Keratinocyte (primary cell): ENCODE results near the gene ASPHD2. TPM values are rescaled to one million over a fixed set of nuclear protein-coding genes. Genes with fewer than 3 reads are reported as not detected.

Source experiments
- DNase-seq: peaks from one replicate; pipeline ENCODE4 v3.0.0-alpha.2; 2011; ENCODE audit warnings: low read depth, missing footprints, low spot score
- FAIRE-seq: peaks from 2 replicates; lab custom pipeline; 2011; peaks lifted over from hg19 to GRCh38; lab: Jason Lieb, UNC
- H2AFZ ChIP-seq: 2 replicates; pipeline ENCODE4 v1.6.0; 2012; ENCODE audit warnings: low read length, control low read depth, inconsistent platforms; ENCODE audit not compliant: control insufficient read depth
- H3K27ac ChIP-seq: 2 replicates; pipeline ENCODE4 v1.5.1; 2011; ENCODE audit warnings: low read length; ENCODE audit not compliant: control insufficient read depth, insufficient read depth
- H3K27me3 ChIP-seq: 3 replicates; pipeline ENCODE4 v1.6.0; 2011; ENCODE audit warnings: low read length; ENCODE audit not compliant: control insufficient read depth, insufficient read depth; ENCODE audit errors: extremely low read depth
- H3K36me3 ChIP-seq, 2 experiments: 2 replicates in 1 of 2; 3 replicates in 1 of 2; pipeline ENCODE4 v1.5.1; 2011; ENCODE audit warnings: low read length in 2 of 2, mild to moderate bottlenecking in 1 of 2; ENCODE audit not compliant: control insufficient read depth in 2 of 2, insufficient read depth in 2 of 2; ENCODE audit errors: extremely low read depth in 1 of 2
- H3K4me1 ChIP-seq: 3 replicates; pipeline ENCODE4 v1.5.1; 2011; ENCODE audit warnings: low read length; ENCODE audit not compliant: control insufficient read depth, insufficient read depth; ENCODE audit errors: extremely low read depth
- H3K4me2 ChIP-seq: 3 replicates; pipeline ENCODE4 v1.6.0; 2011; ENCODE audit warnings: low read depth, low read length; ENCODE audit not compliant: control insufficient read depth, insufficient read depth; ENCODE audit errors: extremely low read depth
- H3K4me3 ChIP-seq, 3 experiments: fragments of 200-600 bp in 1 of 3; sonication (generic) in 1 of 3; 2 replicates in 2 of 3; 3 replicates in 1 of 3; pipeline ENCODE4 v1.5.1; 2011 to 2016; ENCODE audit warnings: low read length in 3 of 3, mild to moderate bottlenecking in 3 of 3, control low read depth in 2 of 3, inconsistent platforms in 1 of 3, low read depth in 1 of 3, mixed read lengths in 1 of 3, mixed run types in 1 of 3, moderate library complexity in 1 of 3; ENCODE audit not compliant: control insufficient read depth in 2 of 3, insufficient read depth in 2 of 3; ENCODE audit errors: extremely low read depth in 1 of 3
- H3K79me2 ChIP-seq: 2 replicates; pipeline ENCODE4 v1.6.0; 2012; ENCODE audit warnings: low read length; ENCODE audit not compliant: control insufficient read depth, insufficient read depth
- H3K9ac ChIP-seq: 3 replicates; pipeline ENCODE4 v1.6.0; 2011; ENCODE audit warnings: low read length; ENCODE audit not compliant: control insufficient read depth, insufficient read depth; ENCODE audit errors: extremely low read depth
- H3K9me1 ChIP-seq: 3 replicates; pipeline ENCODE4 v1.6.0; 2011; ENCODE audit warnings: low read length; ENCODE audit not compliant: control insufficient read depth, insufficient read depth; ENCODE audit errors: extremely low read depth
- H3K9me3 ChIP-seq: 2 replicates; pipeline ENCODE4 v1.5.1; 2012; ENCODE audit warnings: low read depth, low read length; ENCODE audit not compliant: control insufficient read depth
- H4K20me1 ChIP-seq: 3 replicates; pipeline ENCODE4 v1.6.0; 2011; ENCODE audit warnings: low read length; ENCODE audit not compliant: control insufficient read depth, insufficient read depth; ENCODE audit errors: extremely low read depth
- EZH2 ChIP-seq: IDR thresholded peaks from one replicate; pipeline ENCODE4 v1.6.1; 2012; ENCODE audit warnings: inconsistent platforms, mild to moderate bottlenecking, low read length, moderate library complexity
- dilution Hi-C: fragments of 300-500 bp; cut with MboI; formaldehyde crosslinking; loops from one replicate; pipeline ENCODE4 v1.7.0; 2020; ENCODE audit warnings: low sequenced_read_pairs; ENCODE audit not compliant: extremely low pct_ligation_motif_present
- polyA minus RNA-seq, 3 experiments: library from RNA; depleted of rRNA, polyadenylated mRNA; stranded (reverse); fragments of >200 nt; gene quantifications; 1 replicate in 1 of 3; 2 replicates in 1 of 3; 3 replicates in 1 of 3; pipeline ENCODE4 v1.2.3, GENCODE V29; 2011
- polyA plus RNA-seq, 5 experiments: library from polyadenylated mRNA; depleted of rRNA in 3 of 5; stranded (reverse) in 3 of 5; stranded (forward) in 1 of 5; unstranded in 1 of 5; fragments of >200 nt; gene quantifications; 1 replicate in 1 of 5; 2 replicates in 3 of 5; 3 replicates in 1 of 5; pipeline versions ENCODE4 v1.2.1 to v1.2.3, GENCODE V29; 2011 to 2012; ENCODE audit warnings: missing spikeins in 2 of 5, low read depth in 1 of 5, low replicate concordance in 1 of 5
- TF ChIP-seq, protein P1 (sequence below), 3 experiments: IDR thresholded peaks in 1 of 3; conservative IDR thresholded peaks in 1 of 3; optimal IDR thresholded peaks in 1 of 3; 2 replicates in 2 of 3; 3 replicates in 1 of 3; pipeline versions ENCODE3 to v1.5.1; 2011; ENCODE audit warnings: low read length in 3 of 3, mild to moderate bottlenecking in 3 of 3, moderate library complexity in 2 of 3, control low read depth in 1 of 3, inconsistent platforms in 1 of 3; ENCODE audit not compliant: insufficient read depth in 2 of 3; ENCODE audit errors: extremely low read depth in 1 of 3

The ASPHD2 gene, protein sequence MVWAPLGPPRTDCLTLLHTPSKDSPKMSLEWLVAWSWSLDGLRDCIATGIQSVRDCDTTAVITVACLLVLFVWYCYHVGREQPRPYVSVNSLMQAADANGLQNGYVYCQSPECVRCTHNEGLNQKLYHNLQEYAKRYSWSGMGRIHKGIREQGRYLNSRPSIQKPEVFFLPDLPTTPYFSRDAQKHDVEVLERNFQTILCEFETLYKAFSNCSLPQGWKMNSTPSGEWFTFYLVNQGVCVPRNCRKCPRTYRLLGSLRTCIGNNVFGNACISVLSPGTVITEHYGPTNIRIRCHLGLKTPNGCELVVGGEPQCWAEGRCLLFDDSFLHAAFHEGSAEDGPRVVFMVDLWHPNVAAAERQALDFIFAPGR
- polyA plus RNA-seq (3.5 to 4.6 TPM (median 3.6 TPM) in 3 replicates), polyA minus RNA-seq (4.0 to 7.9 TPM (median 4.2 TPM) in 3 replicates)
- polyA plus RNA-seq (2011; ENCODE audit: low read depth): 1.6 TPM
- 3.0 and 3.3 TPM in 2 replicates for polyA plus RNA-seq (2011; cell fraction: cytosol; rRNA removed)
- 4.5 and 5.3 TPM in 2 replicates for polyA plus RNA-seq (2011; cell fraction: nucleus; rRNA removed)
- polyA plus RNA-seq (2012; ENCODE audit: low replicate concordance): 4.7 and 5.2 TPM in 2 replicates
- 7.1 TPM for polyA minus RNA-seq (2011; cell fraction: cytosol; rRNA and poly(A)+ RNA removed)
- polyA minus RNA-seq (2011; cell fraction: nucleus; rRNA and poly(A)+ RNA removed): 4.0 TPM in 2 replicates

DNA sequence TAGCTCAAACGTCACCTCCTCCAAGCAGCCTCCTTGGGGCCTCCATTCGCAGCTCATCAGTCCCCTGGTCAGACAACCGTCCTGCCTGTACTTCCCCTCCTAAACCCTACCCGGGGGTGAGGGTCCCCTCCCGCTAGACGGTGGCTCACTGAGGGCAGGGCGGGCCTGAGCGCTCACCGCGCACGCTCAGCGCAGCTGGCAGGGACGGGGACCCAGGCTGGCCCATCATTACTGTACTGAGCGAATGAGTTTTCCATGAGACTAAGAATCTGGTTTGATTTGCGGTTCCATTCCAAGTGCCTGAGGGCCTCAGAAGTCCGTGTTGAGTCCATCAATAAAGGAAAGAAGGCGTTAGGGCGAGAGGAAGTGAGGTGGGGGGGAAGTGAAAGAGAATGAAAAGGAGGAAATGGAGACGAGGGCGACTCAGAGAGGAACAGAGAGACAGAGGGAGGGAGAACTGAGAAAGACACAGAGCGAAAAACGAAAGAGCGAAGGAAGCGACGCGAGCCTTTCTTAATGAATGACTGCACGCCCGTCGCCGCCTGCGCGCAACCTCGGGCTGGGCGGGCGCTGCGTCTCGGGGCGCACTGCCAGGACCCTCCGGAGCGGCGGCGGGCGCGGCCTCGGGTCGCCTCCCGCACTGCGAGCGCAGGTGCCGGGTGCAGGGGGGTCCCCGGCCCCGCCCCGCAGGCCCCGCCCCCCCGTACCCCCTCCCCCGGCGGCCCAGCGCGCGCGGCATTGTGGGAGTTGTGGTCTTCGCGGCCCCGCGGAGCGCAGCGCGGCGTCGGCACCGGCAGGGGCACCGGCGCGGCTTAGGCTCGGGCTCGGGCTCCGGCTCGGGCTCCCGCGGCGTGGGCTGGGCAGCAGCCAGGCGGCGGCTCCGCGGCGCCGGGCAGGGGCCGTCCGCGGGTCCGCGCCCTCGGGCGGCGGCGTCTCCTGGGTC, at the start of gene ASPHD2:
ASPHD2 (plus strand) TSS at position 746 of the 943 bp plus-strand sequence. CDS start 4,356 bp downstream, outside the sequence.
- Histone ChIP-seq H4K20me1 (no peaks in the 10 kb centered on the region), H3K9me3 (no peaks in the 10 kb centered on the region), H3K4me1 (peaks cover 9% of the 10 kb centered on the region), H3K4me3 (peak within 1 kb of the TSS; percentile 54 to 95 (median 87)), H3K79me2 (no peaks in the 10 kb centered on the region), H3K36me3 (no peaks in the 10 kb centered on the region), H3K27ac (peak within 1 kb of the TSS; percentile 54), H3K4me2 (peak within 1 kb of the TSS; percentile 90), H3K27me3 (no peaks in the 10 kb centered on the region), H3K9me1 (no peaks in the 10 kb centered on the region), H2AFZ (peak within 1 kb of the TSS; percentile 96), H3K9ac (peak within 1 kb of the TSS; percentile 78)
- TF ChIP-seq, protein P1, sequence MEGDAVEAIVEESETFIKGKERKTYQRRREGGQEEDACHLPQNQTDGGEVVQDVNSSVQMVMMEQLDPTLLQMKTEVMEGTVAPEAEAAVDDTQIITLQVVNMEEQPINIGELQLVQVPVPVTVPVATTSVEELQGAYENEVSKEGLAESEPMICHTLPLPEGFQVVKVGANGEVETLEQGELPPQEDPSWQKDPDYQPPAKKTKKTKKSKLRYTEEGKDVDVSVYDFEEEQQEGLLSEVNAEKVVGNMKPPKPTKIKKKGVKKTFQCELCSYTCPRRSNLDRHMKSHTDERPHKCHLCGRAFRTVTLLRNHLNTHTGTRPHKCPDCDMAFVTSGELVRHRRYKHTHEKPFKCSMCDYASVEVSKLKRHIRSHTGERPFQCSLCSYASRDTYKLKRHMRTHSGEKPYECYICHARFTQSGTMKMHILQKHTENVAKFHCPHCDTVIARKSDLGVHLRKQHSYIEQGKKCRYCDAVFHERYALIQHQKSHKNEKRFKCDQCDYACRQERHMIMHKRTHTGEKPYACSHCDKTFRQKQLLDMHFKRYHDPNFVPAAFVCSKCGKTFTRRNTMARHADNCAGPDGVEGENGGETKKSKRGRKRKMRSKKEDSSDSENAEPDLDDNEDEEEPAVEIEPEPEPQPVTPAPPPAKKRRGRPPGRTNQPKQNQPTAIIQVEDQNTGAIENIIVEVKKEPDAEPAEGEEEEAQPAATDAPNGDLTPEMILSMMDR (optimal IDR thresholded peaks at IDR 0.05 in 1 of 3, IDR thresholded peaks at IDR 0.05 in 1 of 3, conservative IDR thresholded peaks at IDR 0.05 in 1 of 3; ENCODE audit: extremely low read depth in 1 of 3, insufficient read depth in 2 of 3, low read length in 3 of 3): no peak
- no peak for TF ChIP-seq EZH2
- dilution Hi-C loops: no loop called here
- FAIRE-seq (peak; percentile 59), DNase-seq (no peak)

DNA sequence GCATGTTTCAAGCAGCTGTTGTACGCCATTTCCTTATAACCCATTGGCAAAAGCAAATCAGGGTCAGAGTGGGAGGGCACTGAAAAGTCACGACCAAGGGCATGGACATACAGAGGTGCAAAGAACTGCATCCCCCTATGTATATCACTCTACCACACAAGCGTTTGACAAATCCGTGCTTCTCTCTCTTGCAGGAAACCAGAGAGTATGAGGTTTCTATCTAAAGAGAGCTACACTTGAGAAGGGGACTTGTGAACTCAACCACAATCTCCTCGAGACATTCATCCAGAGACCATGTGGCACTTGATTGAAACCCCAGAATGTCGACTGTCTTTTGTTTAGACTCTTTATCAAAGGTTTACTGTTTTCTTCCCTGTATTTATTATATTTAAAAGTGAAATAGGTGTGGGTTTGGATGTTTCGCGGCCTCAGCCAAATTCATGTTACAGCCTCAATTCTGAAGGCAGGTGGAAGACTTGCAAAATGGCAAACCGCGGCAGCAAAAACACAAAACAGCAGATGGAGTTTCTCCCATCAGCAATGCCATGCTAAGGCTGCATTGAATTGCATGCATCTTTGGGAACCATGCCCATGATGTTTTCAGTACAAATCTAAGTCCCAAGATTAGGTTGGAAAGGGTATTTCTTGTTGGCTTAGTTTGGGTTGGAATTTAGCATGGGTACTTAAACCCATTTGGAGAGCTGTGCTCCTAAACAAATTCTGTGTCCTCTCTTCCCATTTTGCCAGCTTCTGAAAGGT, 48.8 kb upstream of the ASPHD2 start:
- H3K9me3 ChIP-seq: no peaks in the 10 kb centered on the region
- no peaks in the 10 kb centered on the region for H3K36me3 ChIP-seq
- no peak overlapping the region for H3K4me2 ChIP-seq
- FAIRE-seq (no peak), DNase-seq (no peak)
- no peak for TF ChIP-seq EZH2
- TF ChIP-seq, protein P1 (optimal IDR thresholded peaks at IDR 0.05 in 1 of 3, IDR thresholded peaks at IDR 0.05 in 1 of 3, conservative IDR thresholded peaks at IDR 0.05 in 1 of 3; ENCODE audit: extremely low read depth in 1 of 3, insufficient read depth in 2 of 3, low read length in 3 of 3): no peak
- no peaks in the 10 kb centered on the region for H3K79me2 ChIP-seq
- no peak overlapping the region for H3K27ac ChIP-seq
- no peak overlapping the region for H3K9ac ChIP-seq
- H4K20me1 ChIP-seq: no peaks in the 10 kb centered on the region
- no peak overlapping the region for H2AFZ ChIP-seq
- no peaks in the 10 kb centered on the region for H3K9me1 ChIP-seq
- no peaks in the 10 kb centered on the region for H3K4me1 ChIP-seq
- H3K4me3 ChIP-seq: no peak overlapping the region
- peaks cover 13% of the 10 kb centered on the region for H3K27me3 ChIP-seq
- dilution Hi-C loops: no loop called here
